Lower leg skin (tissue), 4 donors: ENCODE data around the gene RAPGEF3. TPM values are rescaled to one million over a fixed set of nuclear protein-coding genes. Genes with fewer than 3 reads are reported as not detected.

Experiments
- DNase-seq, 2 donors: peaks; one replicate each; pipeline ENCODE4 v3.0.0-alpha.2; 2019; ENCODE audit warnings: low spot score in 2 of 2
- H3K4me3 ChIP-seq: fragments of 200-600 bp; sonication (generic); 2 replicates; pipeline ENCODE4 v1.5.1; 2017; ENCODE audit warnings: mild to moderate bottlenecking, low read depth; ENCODE audit not compliant: poor library complexity, severe bottlenecking
- CTCF ChIP-seq, 3 donors: fragments of 450-650 bp; IDR thresholded peaks; one replicate each; pipeline ENCODE4 v1.5.1; 2016; ENCODE audit warnings: antibody characterized with exemption in 3 of 3, mild to moderate bottlenecking in 3 of 3, moderate library complexity in 2 of 3
- POLR2A ChIP-seq, 2 donors: fragments of 450-650 bp; IDR thresholded peaks; one replicate each; pipeline ENCODE4 v1.6.1; 2016 to 2017; ENCODE audit warnings: antibody characterized with exemption in 2 of 2, mild to moderate bottlenecking in 1 of 2, moderate library complexity in 1 of 2
- WGBS, 2 donors: methylation state at CpG; one replicate each; pipeline ENCODE4 v1.1.5; 2018; 5-methylcytosine and 5-hydroxymethylcytosine counted together
- intact Hi-C: fragments of 100-400 bp; cut with DNase I; formaldehyde crosslinking; loops from one replicate; pipeline ENCODE4 v1.15.0; 2023; ENCODE audit warnings: low total_unique reads
- total RNA-seq, 4 donors: library from RNA; depleted of rRNA; stranded (reverse); fragments of >200 nt; gene quantifications; one replicate each; pipeline ENCODE4 v1.1.0, GENCODE V29; 2016

The RAPGEF3 gene
- total RNA-seq, 4 donors from 2014 or later = 13.4 to 27.8 (median 18.9) TPM

GRCh38 chr12:47698055-47698454 lies 60.6 kb downstream of the RAPGEF3 start:
- DNase-seq = no peak
- intact Hi-C loops = no loop called here
- no peak for TF ChIP-seq POLR2A (IDR thresholded peaks at IDR 0.05)
- TF ChIP-seq CTCF (IDR thresholded peaks at IDR 0.05) = no peak
- no peak overlapping the region for H3K4me3 ChIP-seq
- 85 to 89% methylated on average over 4 of the region's 4 CpGs for WGBS, 2 donors

GRCh38 chr12:47689215-47689614 lies 69.5 kb downstream of the RAPGEF3 start:
- 92 to 95% methylated on average over 2 of the region's 2 CpGs for WGBS, 2 donors

GRCh38 chr12:47687636-47688035 lies 71.0 kb downstream of the RAPGEF3 start:
- DNase-seq = no peak
- intact Hi-C loops = no loop called here
- WGBS, 2 donors = 78 to 94% methylated on average over 3 of the region's 3 CpGs
- H3K4me3 ChIP-seq = no peak overlapping the region
- TF ChIP-seq CTCF (IDR thresholded peaks at IDR 0.05) (no peak), POLR2A (IDR thresholded peaks at IDR 0.05) (no peak)

More at GRCh38 chr12:47689215-47689614, 69.5 kb downstream of the RAPGEF3 start:
- H3K4me3 ChIP-seq = no peak overlapping the region
- TF ChIP-seq POLR2A (IDR thresholded peaks at IDR 0.05) = no peak
- no peak for TF ChIP-seq CTCF (IDR thresholded peaks at IDR 0.05)
- DNase-seq = no peak
- intact Hi-C loops = no loop called here

GRCh38 chr12:47686645-47687240 lies 71.9 kb downstream of the RAPGEF3 start:
- intact Hi-C loops = no loop called here
- TF ChIP-seq CTCF (IDR thresholded peaks at IDR 0.05) (no peak), POLR2A (IDR thresholded peaks at IDR 0.05) (no peak)
- no peak for DNase-seq
- WGBS, 2 donors = 71 to 78% methylated on average over 4 of the region's 4 CpGs
- no peak overlapping the region for H3K4me3 ChIP-seq

Other genes with a start within 250 kb of the RAPGEF3 start
- 10 to 100 TPM in 1 of 4 donors, 1 to 10 TPM in 3; 6.8 to 13.0 (median 7.9) TPM for gene RPAP3, start 52.9 kb downstream of the RAPGEF3 start, total RNA-seq
- 10 to 100 TPM in 3 of 4 donors, 1 to 10 TPM in 1; 6.4 to 30.5 (median 17.8) TPM for gene ENDOU, start 33.4 kb downstream of the RAPGEF3 start, total RNA-seq
- gene SLC48A1, start 14.4 kb upstream of the RAPGEF3 start, total RNA-seq = 10 to 100 TPM; 28.2 to 51.7 (median 48.6) TPM
- 100 to 1,000 TPM in 1 of 4 donors, 10 to 100 TPM in 3; 56.3 to 114 (median 63.5) TPM for gene HDAC7, start 61.0 kb upstream of the RAPGEF3 start, total RNA-seq
- 10 to 100 TPM; 35.9 to 58.1 (median 39.4) TPM for gene VDR, start 146.1 kb upstream of the RAPGEF3 start, total RNA-seq
- 10 to 100 TPM; 40.9 to 56.7 (median 42.3) TPM for gene TMEM106C, start 204.7 kb upstream of the RAPGEF3 start, total RNA-seq
- under 1 TPM in 2 of 4 donors, not detected in 2; 0.07 to 0.26 TPM for gene COL2A1, start 245.6 kb upstream of the RAPGEF3 start, total RNA-seq